HUDEP-2 (cell line): Measurements from ENCODE around the gene CREBBP.
"Not testable (repeated sequence)": the region's sequence is repeated elsewhere in the genome, so short reads cannot be mapped to it uniquely, and the experiment has no call there.

Source experiments
- DNase-seq, 76 experiments: peaks; one replicate each; lab custom pipeline; 2025; ENCODE audit not compliant: unreplicated experiment in 76 of 76; lab: John Stamatoyannopoulos, UW

The CREBBP gene

DNA sequence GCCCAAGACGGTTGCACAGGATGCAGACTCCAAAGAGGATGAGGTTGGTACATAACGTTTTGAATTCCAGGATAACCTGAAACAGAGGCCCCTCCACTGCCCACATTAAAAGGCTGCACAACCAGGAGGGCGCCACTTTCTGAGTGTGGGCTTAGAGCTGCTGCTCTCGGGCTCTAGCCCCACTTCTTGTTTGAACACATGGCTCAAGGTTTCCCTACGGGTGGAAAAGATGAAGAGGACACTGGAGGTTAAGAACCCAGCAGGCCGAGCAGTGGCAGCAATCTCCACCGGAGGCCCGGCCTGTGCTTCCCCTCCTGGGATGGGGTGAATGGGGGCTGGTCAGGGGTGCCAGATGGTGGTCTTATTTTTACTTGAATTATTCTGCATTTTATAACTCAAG lies 155.2 kb downstream of the CREBBP start:
- DNase-seq = no peak

DNA sequence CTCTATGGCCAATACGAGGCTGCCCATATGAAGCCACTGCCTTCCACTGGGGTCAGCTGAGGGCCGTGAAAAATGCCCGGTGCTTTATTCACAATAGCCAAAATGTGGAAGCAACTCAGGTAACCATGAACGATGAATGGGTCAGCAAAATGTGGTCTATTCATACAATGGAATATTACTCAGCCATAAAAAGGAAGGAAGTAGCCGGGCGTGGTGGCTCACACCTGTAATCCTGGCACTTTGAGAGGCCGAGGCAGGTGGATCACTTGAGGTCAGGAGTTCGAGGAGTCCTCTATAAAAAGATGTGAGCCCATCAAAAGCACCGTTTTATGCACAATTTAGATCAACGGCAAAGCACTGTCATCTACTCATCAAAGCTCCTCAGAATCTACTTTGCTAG lies 158.0 kb downstream of the CREBBP start:
- DNase-seq = no peak

DNA sequence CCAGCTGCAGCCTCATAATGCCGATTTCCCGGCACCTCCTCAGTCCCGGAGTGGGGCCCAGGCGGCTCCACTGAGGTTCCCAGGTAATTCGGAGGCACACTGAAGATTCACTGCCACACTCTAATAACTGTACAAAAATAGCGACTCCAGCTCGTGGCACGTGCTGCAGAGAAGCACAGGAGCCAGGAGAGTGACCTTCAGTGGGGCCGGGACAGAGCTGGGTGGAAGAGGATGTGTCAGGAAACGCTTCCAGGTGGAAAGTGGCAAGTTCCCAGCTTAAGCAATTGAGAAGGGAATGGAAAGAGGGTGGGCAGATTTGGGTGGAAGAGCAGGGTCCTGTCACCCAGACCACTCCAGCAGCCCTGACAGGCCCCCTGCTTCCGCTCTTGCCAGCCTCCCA lies 160.1 kb downstream of the CREBBP start:
- DNase-seq = no peak

DNA sequence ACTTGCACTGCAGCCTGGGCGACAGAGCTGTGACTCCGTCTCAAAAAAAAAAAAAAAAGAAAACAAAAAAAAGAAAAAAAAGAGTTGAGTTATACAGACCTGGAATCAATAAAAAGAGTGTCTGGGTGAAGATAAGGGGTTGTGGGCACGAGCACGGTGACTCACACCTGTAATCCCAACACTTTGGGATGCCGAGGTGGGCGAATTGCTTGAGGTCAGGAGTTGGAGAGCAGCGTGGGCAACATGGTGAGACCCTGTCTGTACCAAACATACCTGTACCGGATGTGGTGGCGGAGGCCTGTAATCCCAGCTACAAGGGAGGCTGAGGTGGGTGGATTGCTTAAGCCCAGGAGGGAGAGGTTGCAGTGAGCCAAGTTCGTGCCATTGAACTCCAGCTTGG lies 161.9 kb downstream of the CREBBP start:
- no peak for DNase-seq

DNA sequence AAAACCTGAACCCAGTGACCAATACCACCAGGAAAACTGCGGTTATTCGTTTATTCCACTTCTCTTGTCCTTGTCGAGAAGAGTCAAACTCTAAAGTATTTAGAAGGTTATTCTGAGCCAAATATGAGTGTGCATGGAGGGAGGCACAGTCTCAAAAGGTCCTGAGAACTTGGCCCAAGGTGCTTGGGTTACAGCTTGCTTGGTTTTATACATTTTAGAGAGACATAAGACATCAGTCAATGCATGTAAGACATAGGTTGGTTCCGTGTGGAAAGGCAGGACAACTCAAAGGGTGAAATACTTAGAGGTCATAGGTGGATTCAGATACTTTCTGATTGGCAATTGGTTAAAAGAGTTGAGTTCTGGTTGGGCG lies 162.5 kb downstream of the CREBBP start:
- DNase-seq = peak in 2 of 76 experiments; percentile 13 to 64

DNA sequence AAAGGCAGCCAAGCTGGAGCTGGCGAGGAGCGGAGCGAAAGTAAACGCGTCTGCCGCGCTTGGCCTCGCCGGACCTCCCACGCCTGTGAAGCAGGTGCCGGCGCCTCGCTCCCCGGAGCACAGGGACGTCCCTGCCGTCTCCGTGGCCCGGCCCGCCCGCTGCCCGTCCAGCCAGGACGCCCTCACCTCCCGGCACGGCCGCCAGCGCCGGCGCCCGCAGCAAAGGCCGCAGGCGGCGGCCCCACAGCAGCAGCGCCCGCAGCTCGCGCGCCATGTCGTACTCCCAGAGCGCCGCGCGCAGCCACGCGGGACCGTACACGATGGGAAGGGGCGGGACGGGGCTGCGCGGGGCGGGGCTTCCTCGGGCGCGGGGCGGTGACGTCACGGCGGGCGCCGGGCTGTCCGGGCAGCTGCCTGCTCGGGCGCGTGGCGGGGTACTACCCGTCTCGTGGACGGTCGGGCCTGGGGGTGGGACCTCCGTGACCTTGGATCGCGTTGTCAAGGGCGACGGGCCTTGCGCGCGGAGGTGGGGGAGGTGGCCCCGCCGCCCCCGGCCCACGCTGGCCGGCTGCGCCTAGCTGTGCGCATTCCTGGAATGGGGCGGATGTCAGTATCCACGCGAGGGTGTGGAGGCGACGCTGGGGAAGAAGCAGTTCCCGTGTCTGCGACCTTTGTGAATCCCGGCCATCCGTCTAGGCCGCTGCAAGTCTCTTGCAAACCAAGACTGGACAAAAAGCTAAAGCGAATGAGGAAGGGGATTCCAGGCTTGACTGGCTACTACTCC lies 163.1 kb downstream of the CREBBP start, which contains the start of gene TRAP1:
Gene TRAP1 (minus strand): TSS at position 290 of the 784 bp plus-strand sequence. CDS start 16 bp downstream, at position 274.
- DNase-seq = peak in 74 of 76 experiments; percentile 12 to 92 (median 78)

DNA sequence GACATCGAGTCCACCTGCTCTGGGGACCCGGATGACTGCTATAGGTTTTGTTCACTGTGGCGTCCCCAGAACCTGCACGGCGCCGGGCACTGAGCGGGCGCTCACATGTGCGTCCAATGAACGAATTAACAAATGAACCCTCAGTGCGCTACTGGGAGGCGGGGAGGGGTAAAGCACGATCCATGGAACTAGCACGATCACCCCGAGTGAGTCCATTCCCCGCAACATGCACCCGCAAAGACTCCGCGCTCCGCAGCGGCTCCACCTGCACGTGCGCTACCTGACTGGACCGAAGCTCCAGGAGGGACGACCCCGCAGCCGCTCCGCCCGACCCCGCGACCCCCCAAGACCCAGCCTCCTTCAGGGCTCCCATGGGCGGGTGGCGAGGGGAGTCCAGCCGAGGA lies 163.7 kb downstream of the CREBBP start:
- DNase-seq = peak in 52 of 76 experiments; percentile 3 to 58 (median 28)

DNA sequence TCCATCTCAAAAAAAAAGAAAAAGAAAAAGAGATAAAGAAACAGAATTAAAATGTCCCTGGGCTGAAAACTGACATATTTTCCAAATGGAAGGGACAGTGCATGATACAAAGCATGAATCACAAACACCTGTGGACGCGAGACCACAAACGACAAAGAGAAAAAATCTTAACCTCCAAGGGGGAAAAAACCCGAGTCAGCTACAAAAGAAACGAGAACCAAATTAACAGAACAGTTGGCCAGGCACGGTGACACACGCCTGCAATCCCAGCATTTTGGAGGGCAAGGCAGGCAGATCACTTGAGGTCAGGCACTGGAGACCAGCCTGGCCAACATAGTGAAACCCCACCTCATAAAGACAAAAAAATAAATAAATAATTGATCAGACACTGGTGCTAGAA lies 165.1 kb downstream of the CREBBP start:
- no peak for DNase-seq

DNA sequence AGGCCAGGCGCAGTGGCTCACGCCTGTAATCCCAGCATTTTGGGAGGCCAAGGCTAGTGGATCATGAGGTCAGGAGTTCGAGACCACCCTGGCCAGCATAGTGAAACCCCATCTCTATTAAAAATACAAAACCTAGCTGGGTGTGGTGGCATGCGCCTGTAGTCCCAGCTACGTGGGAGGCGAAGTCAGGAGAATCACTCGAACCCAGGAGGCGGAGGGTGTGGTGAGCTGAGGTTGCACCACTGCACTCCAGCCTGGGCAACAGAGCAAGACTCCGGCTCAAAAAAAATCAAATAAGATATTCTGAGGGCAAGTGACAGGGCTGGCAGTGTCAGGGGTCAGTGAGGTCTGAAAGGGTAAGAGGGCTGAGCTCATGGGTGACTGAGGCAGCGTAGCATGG lies 166.1 kb downstream of the CREBBP start:
- DNase-seq = not testable (repeated sequence)

DNA sequence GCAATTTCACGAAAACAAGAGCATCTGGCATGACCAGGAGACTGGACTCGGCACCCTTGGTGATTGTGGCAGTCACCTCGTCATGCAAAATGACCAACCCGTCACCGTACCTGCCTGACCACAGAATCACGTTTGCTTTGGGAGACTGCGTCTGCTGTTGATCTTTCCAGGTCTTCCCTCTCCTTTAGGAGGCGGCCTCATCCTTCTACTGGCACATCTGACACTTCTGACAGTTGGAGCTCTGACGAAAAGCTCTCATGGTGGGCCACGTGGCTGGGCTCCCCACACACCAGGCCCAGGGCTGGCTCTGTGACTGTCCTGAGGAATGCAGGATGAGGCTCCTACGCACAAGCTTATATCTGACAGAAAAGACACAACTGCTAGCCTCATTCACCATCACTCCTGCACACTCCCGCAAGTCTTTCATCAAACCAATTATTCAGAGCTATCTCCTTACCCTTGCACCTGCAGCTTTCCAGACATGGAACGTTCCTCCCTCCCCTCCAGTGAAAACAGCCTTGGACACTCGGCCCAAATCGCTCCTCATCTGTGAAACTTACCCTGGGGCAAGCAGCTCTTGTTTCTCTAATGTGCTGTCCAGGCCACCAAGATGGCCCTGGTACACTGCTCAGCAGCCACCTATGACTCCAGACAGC lies 166.8 kb downstream of the CREBBP start:
- DNase-seq = no peak

DNA sequence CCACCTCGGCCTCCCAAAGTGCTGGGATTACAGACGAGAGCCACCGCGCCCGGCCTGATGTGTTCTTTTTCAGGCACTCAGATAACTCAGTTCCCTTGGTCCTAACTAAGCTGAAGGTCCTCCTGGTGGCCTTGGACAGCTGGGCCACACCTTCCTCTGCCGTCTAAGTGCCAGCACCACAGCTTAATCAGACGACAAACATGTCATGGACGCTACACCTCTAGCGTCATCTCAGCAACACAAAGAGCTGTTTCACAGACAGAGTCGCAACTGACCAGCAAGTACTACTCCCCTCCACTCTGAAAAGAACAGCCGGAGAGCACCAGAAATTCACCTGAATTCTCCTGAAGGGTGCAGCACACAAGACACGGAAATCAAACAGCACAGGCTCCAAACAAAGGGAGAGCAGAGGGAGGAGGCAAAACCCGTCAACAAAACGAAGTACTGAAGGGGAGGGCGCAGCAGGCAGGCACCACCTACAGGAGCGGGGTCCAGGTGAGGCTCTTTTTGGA lies 167.6 kb downstream of the CREBBP start:
- DNase-seq = no peak

DNA sequence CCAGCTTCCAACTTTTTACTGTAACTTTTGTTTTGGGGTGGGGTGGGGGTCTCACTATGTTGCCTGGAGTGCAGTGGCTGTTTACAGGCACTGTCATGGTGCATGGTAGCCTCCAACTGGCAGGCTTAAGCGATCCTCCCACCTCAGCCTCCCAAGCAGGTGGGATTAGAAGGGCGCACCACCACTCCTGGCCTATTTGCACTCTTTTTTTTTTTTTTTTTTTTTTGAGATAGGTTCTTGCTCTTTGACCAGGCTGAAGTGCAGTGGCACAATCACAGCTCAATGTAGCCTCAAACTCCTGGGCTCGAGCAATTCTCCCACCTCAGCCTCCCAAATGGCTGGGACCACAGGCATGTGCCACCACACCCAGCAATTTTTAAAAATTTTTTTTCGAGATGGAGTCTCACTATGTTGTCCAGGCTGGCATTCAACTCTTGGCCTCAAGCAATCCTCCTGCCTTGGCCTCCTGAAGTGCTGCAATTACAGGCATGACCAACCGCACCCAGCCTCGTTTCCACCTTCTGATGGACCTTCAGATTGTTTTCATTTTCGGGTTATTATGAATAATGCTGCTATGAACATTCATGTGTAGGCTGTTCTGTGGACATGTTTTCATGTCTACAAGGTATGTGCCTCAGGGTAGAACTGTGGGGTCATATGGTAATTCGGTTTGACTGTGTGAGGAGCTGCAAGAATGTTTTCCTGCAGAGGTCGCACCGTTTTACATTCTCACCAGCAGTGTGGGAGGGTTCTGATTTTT lies 174.1 kb downstream of the CREBBP start:
- DNase-seq = no peak

DNA sequence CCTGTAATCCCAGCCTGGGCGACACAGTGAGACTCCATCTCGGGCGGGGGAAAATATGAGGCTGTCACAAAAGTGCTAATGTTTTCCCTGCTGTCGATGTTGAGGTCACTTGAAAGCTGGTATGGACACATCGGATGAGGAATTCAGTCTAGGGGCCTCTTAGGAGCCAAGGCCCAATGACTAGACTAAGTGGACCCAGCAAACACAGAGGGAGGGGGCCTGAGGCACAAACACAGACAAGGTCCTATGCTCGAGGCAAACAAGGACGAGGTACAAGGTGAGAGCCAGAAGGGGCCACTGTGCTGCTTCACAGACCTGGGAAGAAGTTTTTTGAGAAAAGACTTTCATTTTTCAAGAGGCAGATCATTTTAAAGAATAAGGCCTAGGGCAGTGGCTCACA lies 178.4 kb downstream of the CREBBP start:
- DNase-seq = no peak

DNA sequence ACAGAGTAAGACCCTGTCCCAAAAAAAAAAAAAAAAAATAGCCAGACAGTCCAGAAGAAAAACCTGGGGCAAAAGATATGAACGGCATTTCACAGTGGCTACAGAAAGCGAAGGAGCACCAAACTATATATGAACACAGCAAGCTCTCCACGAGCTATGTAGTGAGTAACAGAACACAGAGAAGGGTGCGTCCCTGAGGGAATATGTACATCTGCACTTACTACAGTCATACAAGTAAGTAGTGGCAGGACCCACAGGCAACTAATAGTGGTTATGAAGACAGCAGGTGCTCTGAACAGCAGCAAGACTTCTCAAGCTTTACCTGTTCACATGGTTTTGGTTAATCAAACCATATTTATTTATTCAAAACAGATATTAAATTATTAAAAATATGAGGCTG lies 179.0 kb downstream of the CREBBP start:
- DNase-seq = no peak

DNA sequence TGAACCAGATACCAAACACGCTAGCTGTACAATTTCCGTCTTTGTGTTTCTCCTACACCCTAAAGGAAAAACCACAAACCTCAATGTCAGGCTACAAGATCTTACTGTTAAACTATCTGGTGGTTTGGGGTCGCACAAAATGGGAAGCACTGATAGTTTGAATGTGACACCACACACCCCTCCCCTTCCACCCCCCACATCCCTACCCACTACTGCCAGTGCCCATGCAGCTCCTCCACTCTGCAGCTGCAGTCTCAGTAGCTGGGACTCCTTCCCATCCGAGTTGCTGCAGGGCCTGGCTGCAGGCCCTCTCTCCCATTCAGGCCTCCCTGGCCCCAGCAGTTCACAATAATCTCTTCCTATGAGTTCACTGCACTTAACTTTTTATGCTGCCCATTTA lies 181.6 kb downstream of the CREBBP start:
- peak in 4 of 76 experiments; percentile 2 to 24 (median 14) for DNase-seq

DNA sequence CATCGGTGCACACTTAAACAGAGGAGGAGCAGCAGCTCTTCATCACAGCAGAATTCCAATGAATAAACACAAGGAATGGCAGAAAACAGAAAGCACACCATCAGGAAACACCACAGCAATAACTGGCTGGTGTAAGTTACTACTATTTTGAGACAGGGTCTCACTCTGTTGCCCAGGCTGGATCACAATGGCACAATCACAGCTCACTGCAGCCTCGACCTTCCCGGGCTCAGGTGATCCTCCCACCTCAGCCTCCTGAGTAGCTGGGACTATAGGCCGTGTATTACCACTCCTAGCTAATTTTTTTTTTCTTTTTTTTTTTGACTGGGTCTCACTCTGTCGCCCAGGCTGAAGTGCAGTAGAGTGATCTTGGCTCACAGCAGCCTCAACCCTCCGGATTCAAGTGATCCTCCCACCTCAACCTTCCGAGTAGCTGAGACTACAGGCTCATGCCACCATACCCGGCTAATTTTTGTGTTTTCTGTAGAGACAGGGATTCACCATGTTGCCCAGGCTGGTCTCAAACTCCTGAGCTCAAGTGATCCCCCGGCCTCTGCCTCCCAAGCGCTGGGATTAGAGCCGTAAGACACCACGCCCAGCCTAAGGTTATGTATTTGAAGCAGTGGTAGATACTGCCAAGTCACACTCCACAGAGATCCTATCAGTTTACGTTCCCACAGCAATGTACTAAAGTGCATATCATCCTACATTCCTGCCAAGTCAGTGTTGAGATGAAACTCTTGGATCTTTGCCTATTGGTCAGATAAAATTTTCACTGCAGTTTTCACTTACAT lies 183.9 kb downstream of the CREBBP start:
- peak in 60 of 76 experiments; percentile 7 to 82 (median 52) for DNase-seq

DNA sequence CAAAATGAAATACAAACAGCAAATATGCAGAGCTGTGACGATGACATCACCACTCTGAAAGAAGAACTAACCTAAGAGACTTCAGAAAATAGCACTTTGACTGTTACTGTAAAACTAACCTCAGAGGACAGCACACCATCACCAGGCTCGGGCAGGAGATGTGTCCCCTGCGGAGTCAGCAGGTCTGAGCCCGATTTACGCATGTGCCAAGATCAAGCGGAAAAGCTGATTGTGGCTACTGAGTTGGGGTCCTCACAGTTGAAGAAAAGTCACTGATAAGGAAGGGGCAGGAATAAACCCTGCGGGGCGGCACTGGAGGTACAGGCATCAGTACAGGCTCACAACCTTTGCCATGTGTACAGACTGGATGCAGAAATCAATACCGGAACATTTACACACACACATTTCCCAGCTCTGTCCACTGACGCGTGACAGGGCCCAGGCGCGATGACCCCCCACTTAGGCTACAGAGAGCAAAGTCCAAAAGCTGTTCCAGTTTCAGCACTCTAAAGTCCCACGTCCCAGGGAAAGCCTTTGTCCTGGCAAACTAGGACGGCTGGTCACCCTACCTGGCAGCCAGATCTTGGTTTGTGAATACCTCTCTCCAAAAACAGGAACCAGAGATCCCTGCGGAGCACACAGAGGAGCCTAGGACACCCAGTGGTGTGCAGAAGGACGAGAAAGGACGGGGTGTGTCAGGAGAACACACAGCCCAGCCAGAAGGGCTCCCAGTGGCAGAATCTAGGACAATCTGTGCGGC lies 184.7 kb downstream of the CREBBP start:
- no peak for DNase-seq

DNA sequence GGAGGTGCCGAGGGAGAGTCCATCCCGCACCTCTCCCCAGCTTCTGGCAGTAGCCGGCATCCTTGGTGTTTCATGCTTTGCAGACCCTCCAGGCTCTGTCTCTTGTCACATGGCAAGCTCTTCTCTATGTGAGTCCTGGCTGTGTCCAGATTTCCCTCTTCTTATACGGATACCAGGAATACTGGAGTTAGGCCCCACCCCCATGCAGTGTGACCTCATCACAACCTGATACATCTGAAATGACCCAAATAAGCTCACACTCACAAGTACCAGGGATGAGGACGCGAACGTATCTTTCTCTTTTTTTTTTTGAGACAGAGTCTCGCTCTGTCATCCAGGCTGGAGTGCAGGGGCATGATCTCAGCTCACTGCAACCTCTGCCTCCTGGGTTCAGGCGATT lies 186.5 kb downstream of the CREBBP start:
- DNase-seq = no peak

DNA sequence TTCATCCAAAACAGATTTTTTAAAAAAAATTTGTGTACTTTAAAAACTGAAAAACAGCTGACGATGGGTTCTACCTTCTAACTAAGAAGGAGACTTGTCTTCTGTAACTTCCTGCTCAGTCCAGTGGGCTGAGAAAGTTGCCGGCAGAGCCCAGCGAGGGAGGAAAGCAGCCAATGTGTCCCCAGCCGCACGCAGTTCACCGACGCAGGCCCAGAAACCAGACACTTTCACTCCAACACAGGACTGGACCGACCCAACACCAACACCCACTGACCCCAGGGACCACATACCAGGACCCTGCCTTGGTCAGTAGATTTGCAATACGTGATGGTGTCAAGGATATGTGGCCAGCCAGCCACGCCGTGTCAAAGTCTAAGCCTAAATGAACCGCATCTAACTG lies 188.8 kb downstream of the CREBBP start:
- DNase-seq = no peak
